Measurements from ENCODE around the gene RHOT2.

DNA sequence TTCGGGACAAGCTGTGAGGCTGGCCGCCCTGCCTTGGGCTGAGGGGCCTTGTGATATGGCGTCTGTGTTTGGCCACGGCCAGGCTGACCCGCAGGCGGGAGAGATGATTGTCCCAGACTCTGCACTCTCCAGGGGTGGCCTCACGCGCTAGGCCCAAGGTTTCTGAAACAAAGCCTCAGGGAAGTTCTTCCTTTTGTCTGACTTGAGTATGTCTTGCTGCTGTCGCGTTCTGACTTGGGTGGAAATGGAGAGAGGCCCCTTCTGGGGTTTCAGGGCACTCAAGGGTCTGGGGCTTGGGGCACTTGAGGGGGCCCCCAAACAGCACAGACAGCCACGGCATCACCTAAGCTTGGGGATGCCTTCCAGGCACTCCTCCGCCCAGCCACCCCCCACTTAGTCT is 43.2 kb downstream of the RHOT2 start:
- TF ChIP-seq, protein P1, sequence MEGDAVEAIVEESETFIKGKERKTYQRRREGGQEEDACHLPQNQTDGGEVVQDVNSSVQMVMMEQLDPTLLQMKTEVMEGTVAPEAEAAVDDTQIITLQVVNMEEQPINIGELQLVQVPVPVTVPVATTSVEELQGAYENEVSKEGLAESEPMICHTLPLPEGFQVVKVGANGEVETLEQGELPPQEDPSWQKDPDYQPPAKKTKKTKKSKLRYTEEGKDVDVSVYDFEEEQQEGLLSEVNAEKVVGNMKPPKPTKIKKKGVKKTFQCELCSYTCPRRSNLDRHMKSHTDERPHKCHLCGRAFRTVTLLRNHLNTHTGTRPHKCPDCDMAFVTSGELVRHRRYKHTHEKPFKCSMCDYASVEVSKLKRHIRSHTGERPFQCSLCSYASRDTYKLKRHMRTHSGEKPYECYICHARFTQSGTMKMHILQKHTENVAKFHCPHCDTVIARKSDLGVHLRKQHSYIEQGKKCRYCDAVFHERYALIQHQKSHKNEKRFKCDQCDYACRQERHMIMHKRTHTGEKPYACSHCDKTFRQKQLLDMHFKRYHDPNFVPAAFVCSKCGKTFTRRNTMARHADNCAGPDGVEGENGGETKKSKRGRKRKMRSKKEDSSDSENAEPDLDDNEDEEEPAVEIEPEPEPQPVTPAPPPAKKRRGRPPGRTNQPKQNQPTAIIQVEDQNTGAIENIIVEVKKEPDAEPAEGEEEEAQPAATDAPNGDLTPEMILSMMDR (conservative IDR thresholded peaks at IDR 0.05), result no peak
- TF ChIP-seq ZFX (IDR thresholded peaks at IDR 0.05), result no peak
